ENCODE results near the gene SIAH3. TPM values are rescaled to one million over a fixed set of nuclear protein-coding genes. Genes with fewer than 3 reads are reported as not detected.

SIAH3 gene
- total RNA-seq, 1 experiment from 2014 or later: not detected

GRCh38 chr13:45748941-45749759, 102.4 kb downstream of the SIAH3 start:
- intact Hi-C loops (cut with micrococcal nuclease): no loop called here
- ATAC-seq (no peak), DNase-seq (no peak)
- no TSS peak for BruUV-seq (replicated peaks)
- Histone ChIP-seq H3K9me3 (ENCODE audit: low read length) (no peaks in the 10 kb centered on the region), H3K9me2 (replicated peaks; ENCODE audit: low read length) (no peaks in the 10 kb centered on the region), H2AFZ (ENCODE audit: low read length) (no peak overlapping the region), H3K79me2 (ENCODE audit: low read length) (no peaks in the 10 kb centered on the region), H3K27me3 (ENCODE audit: low read length) (peaks cover 14% of the 10 kb centered on the region), H3F3A (ENCODE audit: low read length, unreplicated experiment) (no peaks in the 10 kb centered on the region), H3K9ac (ENCODE audit: low read length) (no peak overlapping the region), H3K36me3 (ENCODE audit: low read depth, low read length) (no peaks in the 10 kb centered on the region), H3K4me3 (ENCODE audit: low read length) (no peak overlapping the region), H3K27ac (ENCODE audit: low read length) (no peak overlapping the region), H3K4me2 (ENCODE audit: low read length) (no peak overlapping the region), H4K20me1 (ENCODE audit: low read length) (no peaks in the 10 kb centered on the region), H3K4me1 (ENCODE audit: insufficient read depth, low read length) (no peaks in the 10 kb centered on the region)
- POLR2A ChIA-PET (ENCODE audit: unreplicated experiment): no interaction called here
- no peak for TF ChIP-seq EZH2phosphoT487 (IDR thresholded peaks at IDR 0.05; ENCODE audit: borderline replicate concordance, low read length)
- no peak for TF ChIP-seq EZH2 (IDR thresholded peaks at IDR 0.05; ENCODE audit: low read length, unreplicated experiment)
- no peak for TF ChIP-seq CTCF (conservative IDR thresholded peaks at IDR 0.05; ENCODE audit: low read depth, low read length)
- CTCF ChIA-PET: no interaction called here

- ATAC-seq: no peak
- no TSS peak for BruUV-seq (replicated peaks)
- Histone ChIP-seq H3K4me1 (ENCODE audit: insufficient read depth, low read length) (no peaks in the 10 kb centered on the region), H3K4me2 (ENCODE audit: low read length) (no peak overlapping the region), H3K9me3 (ENCODE audit: low read length) (no peaks in the 10 kb centered on the region), H3K27me3 (ENCODE audit: low read length) (peaks cover 23% of the 10 kb centered on the region), H2AFZ (ENCODE audit: low read length) (no peak overlapping the region), H4K20me1 (ENCODE audit: low read length) (no peaks in the 10 kb centered on the region), H3K9ac (ENCODE audit: low read length) (no peak overlapping the region), H3K79me2 (ENCODE audit: low read length) (no peaks in the 10 kb centered on the region), H3K9me2 (replicated peaks; ENCODE audit: low read length) (no peaks in the 10 kb centered on the region), H3K4me3 (ENCODE audit: low read length) (no peak overlapping the region), H3K36me3 (ENCODE audit: low read depth, low read length) (no peaks in the 10 kb centered on the region), H3F3A (ENCODE audit: low read length, unreplicated experiment) (no peaks in the 10 kb centered on the region), H3K27ac (ENCODE audit: low read length) (no peak overlapping the region)
- TF ChIP-seq CTCF (conservative IDR thresholded peaks at IDR 0.05; ENCODE audit: low read depth, low read length): no peak
- TF ChIP-seq EZH2 (IDR thresholded peaks at IDR 0.05; ENCODE audit: low read length, unreplicated experiment): no peak
- no peak for TF ChIP-seq EZH2phosphoT487 (IDR thresholded peaks at IDR 0.05; ENCODE audit: borderline replicate concordance, low read length)
- ChIA-PET CTCF (no interaction called here), POLR2A (ENCODE audit: unreplicated experiment) (no interaction called here)
- intact Hi-C loops (cut with micrococcal nuclease): no loop called here
- no peak for DNase-seq
Measured at GRCh38 chr13:45747071-45747470, 104.5 kb downstream of the SIAH3 start.

GRCh38 chr13:45744979-45745378, 106.6 kb downstream of the SIAH3 start:
- POLR2A ChIA-PET (ENCODE audit: unreplicated experiment): no interaction called here
- Histone ChIP-seq H3K27me3 (ENCODE audit: low read length) (peaks cover 34% of the 10 kb centered on the region), H3K9me2 (replicated peaks; ENCODE audit: low read length) (no peaks in the 10 kb centered on the region), H3K36me3 (ENCODE audit: low read depth, low read length) (no peaks in the 10 kb centered on the region), H4K20me1 (ENCODE audit: low read length) (no peaks in the 10 kb centered on the region), H3K27ac (ENCODE audit: low read length) (no peak overlapping the region), H3K4me2 (ENCODE audit: low read length) (no peak overlapping the region), H3K9ac (ENCODE audit: low read length) (no peak overlapping the region), H3K79me2 (ENCODE audit: low read length) (no peaks in the 10 kb centered on the region), H3K9me3 (ENCODE audit: low read length) (no peaks in the 10 kb centered on the region), H3F3A (ENCODE audit: low read length, unreplicated experiment) (no peaks in the 10 kb centered on the region), H3K4me1 (ENCODE audit: insufficient read depth, low read length) (no peaks in the 10 kb centered on the region), H3K4me3 (ENCODE audit: low read length) (no peak overlapping the region), H2AFZ (ENCODE audit: low read length) (no peak overlapping the region)
- intact Hi-C loops (cut with micrococcal nuclease): no loop called here
- CTCF ChIA-PET: no interaction called here
- TF ChIP-seq EZH2phosphoT487 (IDR thresholded peaks at IDR 0.05; ENCODE audit: borderline replicate concordance, low read length) (no peak), EZH2 (IDR thresholded peaks at IDR 0.05; ENCODE audit: low read length, unreplicated experiment) (no peak), CTCF (conservative IDR thresholded peaks at IDR 0.05; ENCODE audit: low read depth, low read length) (no peak)
- no TSS peak for BruUV-seq (replicated peaks)
- ATAC-seq (no peak), DNase-seq (no peak)

Measured in PC-3 (cell line).